22Rv1 (cell line): ENCODE measurements around the gene SLC22A6.

ENCODE experiments used
- H3K27ac ChIP-seq: fragments of 450-650 bp; 2 replicates; pipeline ENCODE4 v1.5.1; 2017
- ZFX ChIP-seq: fragments of 450-650 bp; IDR thresholded peaks from 2 replicates; pipeline ENCODE4 v1.6.1; 2017; ENCODE audit warnings: antibody characterized with exemption, borderline replicate concordance
- TF ChIP-seq, protein P1 (sequence below): fragments of 450-650 bp; IDR thresholded peaks from 2 replicates; pipeline ENCODE4 v1.5.1; 2017; ENCODE audit warnings: mild to moderate bottlenecking

The SLC22A6 gene, protein sequence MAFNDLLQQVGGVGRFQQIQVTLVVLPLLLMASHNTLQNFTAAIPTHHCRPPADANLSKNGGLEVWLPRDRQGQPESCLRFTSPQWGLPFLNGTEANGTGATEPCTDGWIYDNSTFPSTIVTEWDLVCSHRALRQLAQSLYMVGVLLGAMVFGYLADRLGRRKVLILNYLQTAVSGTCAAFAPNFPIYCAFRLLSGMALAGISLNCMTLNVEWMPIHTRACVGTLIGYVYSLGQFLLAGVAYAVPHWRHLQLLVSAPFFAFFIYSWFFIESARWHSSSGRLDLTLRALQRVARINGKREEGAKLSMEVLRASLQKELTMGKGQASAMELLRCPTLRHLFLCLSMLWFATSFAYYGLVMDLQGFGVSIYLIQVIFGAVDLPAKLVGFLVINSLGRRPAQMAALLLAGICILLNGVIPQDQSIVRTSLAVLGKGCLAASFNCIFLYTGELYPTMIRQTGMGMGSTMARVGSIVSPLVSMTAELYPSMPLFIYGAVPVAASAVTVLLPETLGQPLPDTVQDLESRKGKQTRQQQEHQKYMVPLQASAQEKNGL

DNA sequence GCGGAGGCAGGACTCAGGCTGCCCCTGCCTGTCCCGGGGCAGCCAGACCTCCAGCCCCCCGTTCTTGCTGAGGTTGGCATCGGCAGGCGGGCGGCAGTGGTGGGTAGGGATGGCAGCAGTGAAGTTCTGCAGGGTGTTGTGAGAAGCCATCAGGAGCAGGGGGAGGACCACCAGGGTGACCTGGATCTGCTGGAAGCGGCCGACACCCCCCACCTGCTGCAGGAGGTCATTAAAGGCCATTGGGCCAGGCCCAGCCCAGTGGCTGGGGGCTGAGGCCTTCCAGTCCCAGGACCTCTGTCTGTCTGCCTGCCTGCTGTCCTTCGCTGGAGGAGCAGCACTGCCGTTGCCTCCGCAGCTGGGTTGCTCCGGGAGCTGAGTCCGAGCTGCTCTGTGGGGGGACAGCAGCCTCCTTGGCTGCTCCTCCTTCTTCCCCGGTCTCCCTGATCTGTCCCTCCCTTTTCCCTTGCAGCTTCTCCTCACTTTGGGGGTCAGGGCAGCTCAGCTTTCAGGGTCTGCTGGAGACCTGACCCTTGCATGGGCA, at the start of gene SLC22A6:
Gene SLC22A6, minus strand, starts transcription at position 517 of the 541 bp plus-strand sequence. Its CDS starts 277 bp downstream, at position 240.
- TF ChIP-seq, protein P1, sequence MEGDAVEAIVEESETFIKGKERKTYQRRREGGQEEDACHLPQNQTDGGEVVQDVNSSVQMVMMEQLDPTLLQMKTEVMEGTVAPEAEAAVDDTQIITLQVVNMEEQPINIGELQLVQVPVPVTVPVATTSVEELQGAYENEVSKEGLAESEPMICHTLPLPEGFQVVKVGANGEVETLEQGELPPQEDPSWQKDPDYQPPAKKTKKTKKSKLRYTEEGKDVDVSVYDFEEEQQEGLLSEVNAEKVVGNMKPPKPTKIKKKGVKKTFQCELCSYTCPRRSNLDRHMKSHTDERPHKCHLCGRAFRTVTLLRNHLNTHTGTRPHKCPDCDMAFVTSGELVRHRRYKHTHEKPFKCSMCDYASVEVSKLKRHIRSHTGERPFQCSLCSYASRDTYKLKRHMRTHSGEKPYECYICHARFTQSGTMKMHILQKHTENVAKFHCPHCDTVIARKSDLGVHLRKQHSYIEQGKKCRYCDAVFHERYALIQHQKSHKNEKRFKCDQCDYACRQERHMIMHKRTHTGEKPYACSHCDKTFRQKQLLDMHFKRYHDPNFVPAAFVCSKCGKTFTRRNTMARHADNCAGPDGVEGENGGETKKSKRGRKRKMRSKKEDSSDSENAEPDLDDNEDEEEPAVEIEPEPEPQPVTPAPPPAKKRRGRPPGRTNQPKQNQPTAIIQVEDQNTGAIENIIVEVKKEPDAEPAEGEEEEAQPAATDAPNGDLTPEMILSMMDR, result no peak
- H3K27ac ChIP-seq, result no peak within 1 kb of the TSS

DNA sequence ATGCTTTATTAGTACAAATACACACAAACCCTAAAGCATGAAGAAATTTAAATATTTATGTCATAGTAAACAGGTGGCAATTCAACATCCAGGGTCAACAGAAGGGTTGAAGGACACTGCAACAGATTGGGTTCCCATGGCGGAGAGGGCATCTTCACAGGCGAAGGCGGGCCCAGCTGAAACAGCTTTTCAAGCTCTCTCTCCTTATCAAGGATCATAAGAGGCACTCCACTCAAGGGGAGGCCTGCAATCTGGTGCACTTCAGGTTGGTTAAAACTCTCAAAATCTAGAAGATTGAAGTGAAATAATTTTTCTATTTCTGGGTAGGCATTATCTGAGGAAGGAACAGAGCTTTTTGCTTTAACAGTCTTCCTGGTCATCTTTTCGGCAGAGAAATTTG, 47.7 kb upstream of the SLC22A6 start:
- TF ChIP-seq, protein P1, result no peak
- no peak for TF ChIP-seq ZFX
- no peak overlapping the region for H3K27ac ChIP-seq

DNA sequence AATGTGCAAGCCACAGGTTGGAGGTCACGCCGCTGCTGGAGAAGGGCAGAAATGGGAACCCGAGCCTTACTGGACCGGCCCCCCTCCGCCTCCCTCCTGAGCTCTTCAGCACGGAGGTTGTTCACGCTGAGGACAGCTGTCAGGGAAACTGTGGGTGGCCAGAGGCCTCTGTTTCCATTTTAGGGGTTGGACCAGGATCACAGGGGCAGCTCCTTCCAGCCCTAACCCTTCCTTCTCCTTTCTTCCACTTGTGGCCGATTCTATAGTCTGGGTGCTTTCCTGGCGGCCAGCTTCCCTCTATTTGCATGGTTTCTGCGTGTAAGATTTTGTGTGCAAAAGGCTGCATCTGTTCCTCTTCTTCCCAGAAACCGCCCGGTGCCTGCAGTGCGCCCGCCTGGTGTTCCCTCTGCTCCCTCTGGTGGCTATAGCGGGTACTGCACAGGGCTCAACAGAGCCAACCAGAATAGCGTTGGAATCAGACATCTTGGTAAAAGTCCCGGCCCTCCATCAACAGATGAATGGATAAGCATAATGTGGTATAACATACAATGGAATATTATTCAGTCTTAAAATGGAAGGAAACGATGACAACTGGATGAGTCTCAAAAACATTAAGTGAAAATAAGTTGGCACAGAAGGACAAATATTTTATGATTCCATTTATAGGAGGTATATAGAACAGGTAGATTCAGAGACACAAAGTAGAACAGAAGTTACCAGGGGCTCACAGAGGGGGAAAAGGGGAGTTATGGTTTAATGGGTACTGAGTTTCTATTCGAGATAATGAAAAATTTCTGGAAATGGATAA, 39.3 kb upstream of the SLC22A6 start:
- TF ChIP-seq, protein P1, result peak; percentile 99
- TF ChIP-seq ZFX, result no peak
- H3K27ac ChIP-seq, result no peak overlapping the region

DNA sequence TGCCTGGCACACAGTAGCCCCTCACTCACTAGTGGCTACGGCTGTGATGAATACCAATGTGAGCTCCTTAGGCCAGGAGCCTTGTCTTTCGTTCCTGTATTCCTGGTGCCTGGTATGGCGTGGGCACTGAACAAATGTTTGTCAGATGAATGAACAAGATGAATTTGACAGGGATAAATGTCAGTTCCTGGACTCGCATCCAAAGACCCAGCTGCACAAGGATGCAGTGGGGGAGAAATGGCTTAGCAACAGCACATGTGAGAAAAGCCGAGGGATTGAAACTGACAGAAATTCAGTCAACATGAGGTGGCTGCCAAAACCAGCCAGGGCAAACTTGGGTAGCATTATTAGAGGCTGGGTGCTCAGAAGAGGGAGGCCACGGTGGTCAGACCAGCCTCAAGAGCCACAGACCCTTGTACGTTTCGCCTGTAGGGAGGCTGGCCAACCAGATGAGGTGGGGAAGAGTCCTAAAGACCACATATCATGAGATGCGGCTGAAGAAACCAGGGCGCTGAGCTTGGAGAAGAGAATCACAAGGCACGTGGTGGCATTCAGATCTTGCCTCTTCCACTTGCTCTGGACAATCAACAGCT, 38.6 kb upstream of the SLC22A6 start:
- no peak for TF ChIP-seq ZFX
- TF ChIP-seq, protein P1, result no peak
- no peak overlapping the region for H3K27ac ChIP-seq

DNA sequence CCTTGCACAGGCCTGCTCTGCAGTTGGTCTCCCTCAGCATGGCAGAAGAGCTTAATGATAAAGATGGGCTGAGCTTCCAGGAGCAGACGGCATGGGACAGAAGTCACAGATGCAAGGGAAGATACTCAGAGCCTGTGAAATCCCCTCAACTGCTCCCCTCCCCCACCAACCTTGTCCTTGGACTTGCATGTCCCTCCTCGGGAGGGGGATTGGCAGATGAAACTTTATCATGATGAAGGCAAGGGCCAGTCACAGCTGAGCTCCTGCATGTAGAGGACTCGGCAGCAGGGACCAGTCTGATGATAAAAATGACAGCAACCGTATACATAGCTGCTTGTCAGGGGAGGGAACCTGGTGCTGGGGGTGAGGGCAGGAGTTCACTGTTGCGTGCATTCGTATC, 37.7 kb upstream of the SLC22A6 start:
- TF ChIP-seq, protein P1, result no peak
- TF ChIP-seq ZFX, result no peak
- no peak overlapping the region for H3K27ac ChIP-seq

DNA sequence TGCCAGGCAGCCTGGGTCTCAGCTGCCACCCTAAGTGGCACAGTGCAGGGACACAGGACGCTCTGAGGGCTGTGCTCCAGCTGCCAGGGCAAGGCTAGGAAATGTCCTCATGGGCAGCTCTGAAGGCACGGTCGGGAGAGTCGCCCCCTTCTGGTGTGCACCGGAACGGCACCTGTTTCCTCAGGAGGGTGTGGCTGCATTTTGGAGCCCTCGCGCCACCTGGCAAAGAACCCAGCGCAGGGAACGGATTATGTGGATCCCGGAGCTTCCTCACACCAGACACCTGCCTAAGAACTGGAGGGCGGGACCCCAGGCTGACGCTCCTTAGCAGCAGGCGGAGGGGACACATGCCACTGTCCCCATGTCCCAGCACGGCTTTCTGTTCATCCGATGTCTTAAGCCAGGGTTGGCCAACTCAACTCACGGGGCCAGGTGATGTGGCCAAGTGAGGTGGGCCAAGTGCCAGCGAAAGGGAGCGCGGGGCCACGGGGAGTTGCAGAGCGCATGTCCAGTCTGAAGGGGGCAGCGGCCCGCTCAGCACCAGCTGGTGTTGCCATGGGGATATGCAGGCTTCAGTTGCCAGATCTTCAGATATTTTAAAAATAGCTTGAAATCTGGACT, 36.0 kb upstream of the SLC22A6 start:
- TF ChIP-seq, protein P1, result peak; percentile 85
- no peak for TF ChIP-seq ZFX
- no peak overlapping the region for H3K27ac ChIP-seq
